ENCODE measurements around the gene EDEM3.

DNA sequence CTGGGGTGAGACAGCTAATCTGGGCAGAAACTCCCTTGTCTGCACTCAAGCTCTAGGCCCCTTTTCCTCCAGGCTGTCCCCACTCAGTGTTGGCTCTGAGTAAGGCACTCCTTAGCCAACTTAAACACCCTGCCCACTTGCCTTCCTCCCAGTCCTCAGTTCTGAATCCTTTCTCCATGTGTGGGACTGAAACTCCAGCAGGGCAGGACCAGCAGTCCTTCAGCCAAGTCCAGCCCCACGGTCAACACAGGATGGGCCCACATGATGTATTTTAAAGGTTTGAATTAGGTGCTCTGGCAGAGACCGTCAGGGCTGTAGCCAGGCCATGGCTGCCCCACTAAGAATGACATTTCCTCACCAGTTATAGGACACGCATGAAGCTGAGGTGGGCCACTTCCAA is 107.8 kb downstream of the EDEM3 start:
- TF ChIP-seq, protein P1, sequence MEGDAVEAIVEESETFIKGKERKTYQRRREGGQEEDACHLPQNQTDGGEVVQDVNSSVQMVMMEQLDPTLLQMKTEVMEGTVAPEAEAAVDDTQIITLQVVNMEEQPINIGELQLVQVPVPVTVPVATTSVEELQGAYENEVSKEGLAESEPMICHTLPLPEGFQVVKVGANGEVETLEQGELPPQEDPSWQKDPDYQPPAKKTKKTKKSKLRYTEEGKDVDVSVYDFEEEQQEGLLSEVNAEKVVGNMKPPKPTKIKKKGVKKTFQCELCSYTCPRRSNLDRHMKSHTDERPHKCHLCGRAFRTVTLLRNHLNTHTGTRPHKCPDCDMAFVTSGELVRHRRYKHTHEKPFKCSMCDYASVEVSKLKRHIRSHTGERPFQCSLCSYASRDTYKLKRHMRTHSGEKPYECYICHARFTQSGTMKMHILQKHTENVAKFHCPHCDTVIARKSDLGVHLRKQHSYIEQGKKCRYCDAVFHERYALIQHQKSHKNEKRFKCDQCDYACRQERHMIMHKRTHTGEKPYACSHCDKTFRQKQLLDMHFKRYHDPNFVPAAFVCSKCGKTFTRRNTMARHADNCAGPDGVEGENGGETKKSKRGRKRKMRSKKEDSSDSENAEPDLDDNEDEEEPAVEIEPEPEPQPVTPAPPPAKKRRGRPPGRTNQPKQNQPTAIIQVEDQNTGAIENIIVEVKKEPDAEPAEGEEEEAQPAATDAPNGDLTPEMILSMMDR (conservative IDR thresholded peaks at IDR 0.05 in 1 of 2, IDR thresholded peaks at IDR 0.05 in 1 of 2; ENCODE audit: extremely low read depth in 1 of 2, insufficient read depth in 1 of 2, low read depth in 1 of 2, low read length in 2 of 2): no peak
- no peak for TF ChIP-seq EZH2 (IDR thresholded peaks at IDR 0.05; ENCODE audit: borderline replicate concordance, low read length)
